ENCODE data around the gene LRRTM4. TPM values are rescaled to one million over a fixed set of nuclear protein-coding genes. Genes with fewer than 3 reads are reported as not detected.

Gene LRRTM4
- total RNA-seq, 1 experiment from 2014 or later, result 12.0 TPM

- Histone ChIP-seq H2BK20ac (ENCODE audit: low read depth, low read length, poor library complexity, severe bottlenecking) (no peak overlapping the region), H3K9me3 (ENCODE audit: control insufficient read depth, low read depth, low read length) (no peaks in the 10 kb centered on the region), H3K27ac (ENCODE audit: insufficient read length, low read depth, low read length) (no peak overlapping the region), H3K23me2 (ENCODE audit: insufficient read length, low read depth, low read length, poor library complexity, severe bottlenecking) (no peaks in the 10 kb centered on the region), H3K27me3 (ENCODE audit: insufficient read depth, low read length) (no peaks in the 10 kb centered on the region), H3K4me2 (ENCODE audit: insufficient read depth, insufficient read length, low read length) (no peak overlapping the region), H2AK5ac (ENCODE audit: insufficient read length, low read length) (no peak overlapping the region), H2BK120ac (ENCODE audit: low read depth, low read length, poor library complexity, severe bottlenecking) (no peak overlapping the region), H3T11ph (ENCODE audit: low read length) (no peak overlapping the region), H2BK15ac (ENCODE audit: low read depth, low read length) (no peak overlapping the region), H3K14ac (ENCODE audit: insufficient read depth, low read length) (no peak overlapping the region), H3K9ac (ENCODE audit: extremely low read depth, insufficient read length, low read length) (no peak overlapping the region), H3K4me1 (ENCODE audit: insufficient read depth, low read length) (no peaks in the 10 kb centered on the region), H4K20me1 (ENCODE audit: control insufficient read depth, insufficient read depth, insufficient read length) (no peaks in the 10 kb centered on the region), H3K18ac (ENCODE audit: insufficient read length, low read depth, low read length) (no peak overlapping the region), H4K91ac (ENCODE audit: insufficient read length, low read depth, low read length) (no peak overlapping the region), H3K79me2 (ENCODE audit: insufficient read depth, low read length) (no peaks in the 10 kb centered on the region), H2AFZ (ENCODE audit: low read length) (no peak overlapping the region), H3K79me1 (ENCODE audit: insufficient read depth, low read depth, low read length, poor library complexity, severe bottlenecking) (no peaks in the 10 kb centered on the region), H4K8ac (replicated peaks; ENCODE audit: insufficient read length, low read depth, low read length) (no peak overlapping the region), H3K23ac (ENCODE audit: insufficient read length, low read depth, low read length) (no peak overlapping the region), H2BK5ac (ENCODE audit: insufficient read length, low read length) (no peak overlapping the region), H3K4ac (ENCODE audit: low read depth, low read length) (no peak overlapping the region), H3K56ac (ENCODE audit: insufficient read length, low read depth, low read length) (no peak overlapping the region), H4K5ac (ENCODE audit: insufficient read length, low read depth, low read length) (no peak overlapping the region), H2BK12ac (ENCODE audit: insufficient read length, low read depth, low read length) (no peak overlapping the region)
- H3K9me3 Mint-ChIP-seq, result no peaks in the 10 kb centered on the region
- WGBS (ENCODE audit: extremely low coverage, insufficient read length, low lambda C conversion rate), result no CpG with 5 or more reads among the region's 3 CpGs
- peak; percentile 66 for DNase-seq
- H3K27ac Mint-ChIP-seq, result no peak overlapping the region
- H3K36me3 Mint-ChIP-seq (ENCODE audit: insufficient read depth in 1 of 3, low read depth in 3 of 3), result no peaks in the 10 kb centered on the region; a peak in 1 of 7 replicates
- no peaks in the 10 kb centered on the region for H3K27me3 Mint-ChIP-seq (ENCODE audit: low read depth)
- H3K4me1 Mint-ChIP-seq, result peaks cover 19 to 28% of the 10 kb centered on the region in 2 experiments
- no peak for TF ChIP-seq CTCF (conservative IDR thresholded peaks at IDR 0.05)
- H3K4me3 Mint-ChIP-seq, result no peak overlapping the region
Observed at GRCh38 chr2:76958749-76959148, 563.4 kb downstream of the LRRTM4 start.
